HL-60 (cell line): Measurements from ENCODE around the gene FREM3.

ENCODE experiments used
- DNase-seq, 2 experiments: peaks; one replicate each; pipeline ENCODE4 v3.0.0-alpha.2; 2010 to 2020; ENCODE audit warnings: low read depth in 1 of 2, low spot score in 1 of 2
- H3K27ac ChIP-seq: fragments of 250-450 bp; sonication (Bioruptor Pico); replicated peaks from 2 replicates; pipeline ENCODE4 v1.5.1; 2020; ENCODE audit warnings: mild to moderate bottlenecking, moderate library complexity
- H3K27me3 ChIP-seq: fragments of 250-450 bp; sonication (Bioruptor Pico); 2 replicates; pipeline ENCODE4 v1.5.1; 2021; ENCODE audit warnings: mild to moderate bottlenecking, moderate library complexity; ENCODE audit not compliant: insufficient read depth, poor library complexity, severe bottlenecking
- H3K4me3 ChIP-seq: replicated peaks from 2 replicates; pipeline ENCODE4 v1.5.1; 2011; ENCODE audit warnings: mild to moderate bottlenecking, control low read depth, low read length; ENCODE audit not compliant: insufficient read depth
- GABPA ChIP-seq: IDR thresholded peaks from 2 replicates; pipeline ENCODE4 v1.6.1; 2012; ENCODE audit warnings: low read depth
- POLR2AphosphoS5 ChIP-seq: IDR thresholded peaks from 2 replicates; pipeline ENCODE4 v1.6.1; 2012; ENCODE audit warnings: low read depth
- SPI1 ChIP-seq: IDR thresholded peaks from 2 replicates; pipeline ENCODE4 v1.6.1; 2012; ENCODE audit warnings: low read depth, mild to moderate bottlenecking, borderline replicate concordance
- TF ChIP-seq, protein P1 (sequence below): IDR thresholded peaks from 2 replicates; pipeline ENCODE4 v1.6.1; 2012; ENCODE audit warnings: low read depth; ENCODE audit not compliant: insufficient replicate concordance
- TF ChIP-seq, protein P2 (sequence below): IDR thresholded peaks from one replicate; pipeline ENCODE4 v1.5.1; 2011; ENCODE audit warnings: low read length, control low read depth, inconsistent platforms; ENCODE audit not compliant: insufficient read depth

Gene FREM3

DNA sequence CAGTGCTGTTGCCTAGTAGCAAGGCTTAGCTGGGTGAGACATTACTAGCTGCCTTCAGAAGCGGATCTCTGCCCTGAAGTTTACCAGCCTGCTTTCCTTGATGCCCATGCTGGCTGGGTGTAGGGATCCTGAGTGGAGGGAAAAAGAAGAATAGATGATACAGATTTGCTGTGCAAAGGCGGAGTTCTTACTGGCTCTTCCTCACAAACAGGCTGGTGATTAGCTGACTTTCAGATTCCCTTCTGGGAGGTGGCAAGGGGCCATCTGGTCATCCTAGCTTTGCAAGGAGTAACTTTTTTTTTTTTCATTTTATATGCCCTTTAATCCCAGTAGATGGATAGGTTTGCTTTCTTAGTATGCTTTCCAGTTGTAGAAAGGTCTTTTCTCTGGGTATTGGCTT is 142.2 kb downstream of the FREM3 start:
- DNase-seq: no peak
- no peak overlapping the region for H3K27ac ChIP-seq
- peaks cover 5% of the 10 kb centered on the region for H3K27me3 ChIP-seq
- TF ChIP-seq SPI1 (no peak), GABPA (no peak), POLR2AphosphoS5 (no peak)
- TF ChIP-seq, protein P1, sequence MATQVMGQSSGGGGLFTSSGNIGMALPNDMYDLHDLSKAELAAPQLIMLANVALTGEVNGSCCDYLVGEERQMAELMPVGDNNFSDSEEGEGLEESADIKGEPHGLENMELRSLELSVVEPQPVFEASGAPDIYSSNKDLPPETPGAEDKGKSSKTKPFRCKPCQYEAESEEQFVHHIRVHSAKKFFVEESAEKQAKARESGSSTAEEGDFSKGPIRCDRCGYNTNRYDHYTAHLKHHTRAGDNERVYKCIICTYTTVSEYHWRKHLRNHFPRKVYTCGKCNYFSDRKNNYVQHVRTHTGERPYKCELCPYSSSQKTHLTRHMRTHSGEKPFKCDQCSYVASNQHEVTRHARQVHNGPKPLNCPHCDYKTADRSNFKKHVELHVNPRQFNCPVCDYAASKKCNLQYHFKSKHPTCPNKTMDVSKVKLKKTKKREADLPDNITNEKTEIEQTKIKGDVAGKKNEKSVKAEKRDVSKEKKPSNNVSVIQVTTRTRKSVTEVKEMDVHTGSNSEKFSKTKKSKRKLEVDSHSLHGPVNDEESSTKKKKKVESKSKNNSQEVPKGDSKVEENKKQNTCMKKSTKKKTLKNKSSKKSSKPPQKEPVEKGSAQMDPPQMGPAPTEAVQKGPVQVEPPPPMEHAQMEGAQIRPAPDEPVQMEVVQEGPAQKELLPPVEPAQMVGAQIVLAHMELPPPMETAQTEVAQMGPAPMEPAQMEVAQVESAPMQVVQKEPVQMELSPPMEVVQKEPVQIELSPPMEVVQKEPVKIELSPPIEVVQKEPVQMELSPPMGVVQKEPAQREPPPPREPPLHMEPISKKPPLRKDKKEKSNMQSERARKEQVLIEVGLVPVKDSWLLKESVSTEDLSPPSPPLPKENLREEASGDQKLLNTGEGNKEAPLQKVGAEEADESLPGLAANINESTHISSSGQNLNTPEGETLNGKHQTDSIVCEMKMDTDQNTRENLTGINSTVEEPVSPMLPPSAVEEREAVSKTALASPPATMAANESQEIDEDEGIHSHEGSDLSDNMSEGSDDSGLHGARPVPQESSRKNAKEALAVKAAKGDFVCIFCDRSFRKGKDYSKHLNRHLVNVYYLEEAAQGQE: no peak
- no peak overlapping the region for H3K4me3 ChIP-seq

GRCh38 chr4:143555676-143556075 is 144.8 kb downstream of the FREM3 start:
- H3K27me3 ChIP-seq: peaks cover 5% of the 10 kb centered on the region
- H3K4me3 ChIP-seq: no peak overlapping the region
- TF ChIP-seq, protein P2, sequence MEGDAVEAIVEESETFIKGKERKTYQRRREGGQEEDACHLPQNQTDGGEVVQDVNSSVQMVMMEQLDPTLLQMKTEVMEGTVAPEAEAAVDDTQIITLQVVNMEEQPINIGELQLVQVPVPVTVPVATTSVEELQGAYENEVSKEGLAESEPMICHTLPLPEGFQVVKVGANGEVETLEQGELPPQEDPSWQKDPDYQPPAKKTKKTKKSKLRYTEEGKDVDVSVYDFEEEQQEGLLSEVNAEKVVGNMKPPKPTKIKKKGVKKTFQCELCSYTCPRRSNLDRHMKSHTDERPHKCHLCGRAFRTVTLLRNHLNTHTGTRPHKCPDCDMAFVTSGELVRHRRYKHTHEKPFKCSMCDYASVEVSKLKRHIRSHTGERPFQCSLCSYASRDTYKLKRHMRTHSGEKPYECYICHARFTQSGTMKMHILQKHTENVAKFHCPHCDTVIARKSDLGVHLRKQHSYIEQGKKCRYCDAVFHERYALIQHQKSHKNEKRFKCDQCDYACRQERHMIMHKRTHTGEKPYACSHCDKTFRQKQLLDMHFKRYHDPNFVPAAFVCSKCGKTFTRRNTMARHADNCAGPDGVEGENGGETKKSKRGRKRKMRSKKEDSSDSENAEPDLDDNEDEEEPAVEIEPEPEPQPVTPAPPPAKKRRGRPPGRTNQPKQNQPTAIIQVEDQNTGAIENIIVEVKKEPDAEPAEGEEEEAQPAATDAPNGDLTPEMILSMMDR: no peak
- TF ChIP-seq GABPA: no peak
- TF ChIP-seq POLR2AphosphoS5: no peak
- TF ChIP-seq SPI1: no peak
- TF ChIP-seq, protein P1: no peak
- DNase-seq: no peak
- no peak overlapping the region for H3K27ac ChIP-seq

DNA sequence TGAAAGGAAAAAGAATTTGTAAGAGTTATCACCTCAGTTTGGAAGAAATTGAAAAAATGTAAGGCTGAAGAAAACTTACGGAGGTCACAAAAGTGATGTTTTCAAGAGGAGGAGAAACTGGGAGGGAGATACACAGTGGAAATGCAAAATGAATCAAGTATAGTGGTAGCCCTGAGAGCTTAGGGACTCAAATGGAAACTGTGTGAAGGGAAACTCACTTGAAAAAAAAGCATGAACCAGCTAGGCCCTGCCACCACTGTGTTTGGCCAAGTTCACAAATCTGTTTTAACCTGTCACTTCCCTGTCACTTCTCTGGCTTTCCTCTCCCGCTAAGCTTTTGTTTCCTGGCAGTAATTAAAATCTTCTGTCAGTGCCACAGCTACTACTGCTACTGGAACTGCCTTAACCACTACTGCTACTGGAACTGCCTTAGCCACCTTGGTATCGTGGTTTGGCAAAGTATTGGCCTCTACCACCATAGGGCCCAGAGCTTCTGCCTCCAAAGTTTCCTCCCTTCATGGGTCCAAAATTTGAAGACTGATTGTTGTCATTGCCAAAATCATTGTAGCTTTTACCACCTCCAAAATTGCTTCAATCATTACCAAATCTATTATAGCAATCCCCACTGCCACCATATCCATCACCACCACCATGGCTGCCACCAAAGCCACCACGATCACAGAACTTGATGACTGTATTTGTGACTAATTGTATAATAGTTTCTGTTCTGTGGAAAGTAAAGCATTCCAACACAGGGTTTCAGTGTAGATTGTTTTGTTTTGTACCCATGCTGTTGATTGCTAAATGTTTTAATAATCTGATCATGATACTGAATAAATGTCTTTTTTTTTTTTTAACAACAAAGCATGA is 145.5 kb downstream of the FREM3 start:
- TF ChIP-seq, protein P2: no peak
- TF ChIP-seq POLR2AphosphoS5 (no peak), SPI1 (no peak), GABPA (no peak)
- TF ChIP-seq, protein P1: no peak
- H3K27me3 ChIP-seq: peaks cover 4% of the 10 kb centered on the region
- no peak for DNase-seq

More for the DNA sequence above, 145.5 kb downstream of the FREM3 start:
- no peak overlapping the region for H3K4me3 ChIP-seq
- no peak overlapping the region for H3K27ac ChIP-seq
